Large intestine (tissue), 3 donors: ENCODE data around the gene TBC1D2B. TPM values are rescaled to one million over a fixed set of nuclear protein-coding genes. Genes with fewer than 3 reads are reported as not detected.
"Not testable (repeated sequence)": the region's sequence is repeated elsewhere in the genome, so short reads cannot be mapped to it uniquely, and the experiment has no call there.

ENCODE experiments used
- DNase-seq, 2 donors: peaks; one replicate each; pipeline versions ENCODE4 v3.0.0 to v3.0.0-alpha.2; 2013
- H3K27ac ChIP-seq: one replicate; pipeline ENCODE4 v1.5.1; 2013; ENCODE audit warnings: low read length
- H3K27me3 ChIP-seq: 2 replicates; pipeline ENCODE4 v1.6.1; 2013; ENCODE audit warnings: low read length; ENCODE audit not compliant: control insufficient read depth, insufficient read depth
- H3K36me3 ChIP-seq: 2 replicates; pipeline ENCODE4 v1.6.1; 2013; ENCODE audit warnings: low read length; ENCODE audit not compliant: control insufficient read depth, insufficient read depth
- H3K4me1 ChIP-seq: one replicate; pipeline ENCODE4 v1.6.1; 2013; ENCODE audit warnings: low read length; ENCODE audit not compliant: control insufficient read depth, insufficient read depth
- H3K4me3 ChIP-seq: one replicate; pipeline ENCODE4 v1.5.1; 2013; ENCODE audit warnings: low read length
- H3K9me3 ChIP-seq: one replicate; pipeline ENCODE4 v1.6.1; 2013; ENCODE audit warnings: mild to moderate bottlenecking, low read depth, low read length, moderate library complexity; ENCODE audit not compliant: control insufficient read depth
- WGBS: methylation state at CpG from one replicate; pipeline ENCODE4 v1.1.5; 2013; ENCODE audit warnings: low lambda C conversion rate; ENCODE audit not compliant: insufficient coverage; 5-methylcytosine and 5-hydroxymethylcytosine counted together
- polyA plus RNA-seq: library from polyadenylated mRNA; unstranded; fragments of 120-200 nt; gene quantifications from one replicate; pipeline ENCODE4 v1.2.1, GENCODE V29; 2013

The TBC1D2B gene
- polyA plus RNA-seq, 1 donor, result 44.6 TPM

DNA sequence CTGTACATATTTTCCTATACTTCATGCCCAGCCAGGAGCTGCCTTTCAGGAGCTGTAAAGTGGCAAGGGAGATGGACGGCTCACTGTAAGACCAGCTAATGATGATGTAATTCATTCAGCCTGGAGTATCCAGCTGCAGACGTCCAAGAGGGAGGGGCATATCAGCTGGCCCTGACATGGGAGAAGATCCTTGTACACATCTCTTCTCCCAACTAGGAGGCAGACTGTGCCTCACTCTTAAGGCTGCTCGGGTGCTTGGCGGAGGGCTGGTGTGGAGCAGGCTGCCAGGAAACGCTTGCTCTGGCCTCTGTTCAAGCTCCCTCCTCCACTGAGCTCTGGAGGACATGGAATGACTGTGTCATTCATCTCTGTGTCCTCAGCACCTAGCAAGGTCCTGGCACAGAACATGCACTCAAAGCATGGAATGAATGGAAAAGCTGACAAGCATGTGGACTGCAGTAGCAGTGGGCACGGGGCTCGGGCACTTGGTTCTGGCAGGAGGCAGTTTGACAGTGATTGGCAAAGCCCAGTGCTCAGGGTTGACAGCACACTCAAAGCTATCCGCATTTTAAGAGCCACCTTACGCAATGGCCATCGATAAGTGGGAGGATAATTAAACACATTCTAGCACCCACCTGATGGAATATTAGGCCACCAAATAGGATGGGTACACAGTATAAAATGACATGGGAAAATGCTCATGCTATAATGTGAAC is 72.4 kb downstream of the TBC1D2B start:
- Histone ChIP-seq H3K4me3 (no peak overlapping the region), H3K27ac (peak overlapping the region; percentile 3), H3K36me3 (peaks cover 90% of the 10 kb centered on the region), H3K9me3 (no peaks in the 10 kb centered on the region), H3K4me1 (peaks cover 4% of the 10 kb centered on the region), H3K27me3 (no peaks in the 10 kb centered on the region)
- 94% methylated on average over 3 of the region's 10 CpGs for WGBS
- DNase-seq, result peak; percentile 54 to 64

DNA sequence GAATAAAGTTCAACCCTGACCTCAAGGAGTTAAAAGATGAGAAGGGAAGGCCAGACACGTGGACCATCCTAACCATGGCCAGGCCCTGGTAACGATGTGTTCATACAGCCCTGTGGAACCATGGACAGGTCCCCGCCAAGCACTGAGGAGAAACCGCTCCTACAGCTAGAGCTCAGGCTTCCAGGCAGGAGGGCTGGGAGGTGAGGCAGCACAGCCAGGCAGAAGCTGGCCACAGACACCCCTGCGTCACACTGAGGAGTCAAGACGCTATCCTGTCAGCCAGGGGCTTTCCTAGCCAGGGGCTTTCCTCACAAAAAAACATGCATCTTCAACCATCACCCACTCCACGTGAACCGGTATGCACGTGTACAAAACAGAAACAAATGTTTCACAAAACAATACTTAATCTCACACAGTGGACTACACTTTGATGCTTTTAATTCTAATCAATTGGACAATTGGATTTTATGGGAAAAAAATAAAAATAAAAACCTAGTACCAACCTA is 73.2 kb downstream of the TBC1D2B start:
- no peak for DNase-seq
- H3K27ac ChIP-seq, result no peak overlapping the region
- H3K9me3 ChIP-seq, result no peaks in the 10 kb centered on the region
- peaks cover 94% of the 10 kb centered on the region for H3K36me3 ChIP-seq
- peaks cover 4% of the 10 kb centered on the region for H3K4me1 ChIP-seq
- no peaks in the 10 kb centered on the region for H3K27me3 ChIP-seq
- no peak overlapping the region for H3K4me3 ChIP-seq
- no CpG with 5 or more reads among the region's 9 CpGs for WGBS

DNA sequence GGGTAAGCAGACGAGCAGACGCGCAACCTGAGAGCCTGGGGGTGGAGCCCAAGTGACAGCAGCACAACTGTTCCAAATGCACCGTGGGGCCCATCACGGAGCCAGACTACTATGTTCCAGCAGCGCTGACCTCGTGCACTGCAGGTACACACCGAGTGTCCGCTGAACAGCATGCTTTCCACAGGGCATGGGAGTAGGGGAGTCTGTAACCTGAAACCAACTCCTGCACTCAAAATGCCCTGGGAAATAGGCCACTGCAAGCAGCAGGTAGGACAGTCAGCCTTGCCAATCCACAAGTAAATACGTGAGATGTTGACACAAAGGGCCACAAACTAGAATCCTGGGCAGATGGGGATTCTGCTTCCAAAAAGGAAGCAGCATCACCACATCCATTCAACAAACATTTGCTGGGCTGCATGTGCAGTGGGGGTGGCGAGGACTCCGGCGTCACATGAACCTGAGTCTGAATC is 73.9 kb downstream of the TBC1D2B start:
- Histone ChIP-seq H3K9me3 (no peaks in the 10 kb centered on the region), H3K4me3 (no peak overlapping the region), H3K27ac (no peak overlapping the region), H3K36me3 (peaks cover 92% of the 10 kb centered on the region), H3K4me1 (peaks cover 4% of the 10 kb centered on the region), H3K27me3 (no peaks in the 10 kb centered on the region)
- no CpG with 5 or more reads among the region's 13 CpGs for WGBS
- DNase-seq, result peak in 1 of 2 donors; percentile 27

DNA sequence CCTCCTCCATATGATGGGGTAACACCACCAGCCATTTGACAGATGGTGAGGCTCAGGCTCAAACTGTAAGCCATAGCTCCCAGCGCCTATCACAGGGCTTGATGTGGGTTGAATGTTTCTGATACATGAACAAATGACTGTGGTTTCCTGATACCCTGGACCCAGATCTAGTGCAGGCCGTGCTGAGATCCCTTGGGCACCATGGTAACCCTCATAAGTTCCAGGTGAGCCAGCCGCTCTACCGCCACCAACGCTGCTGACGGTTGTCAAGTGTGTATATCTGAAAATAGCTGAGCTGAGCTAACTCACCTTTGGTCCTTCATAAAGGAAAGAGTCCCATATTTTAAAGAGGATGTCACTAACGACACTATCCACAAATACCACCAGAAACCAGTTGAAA is 74.5 kb downstream of the TBC1D2B start:
- 50% methylated on average over 1 of the region's 7 CpGs for WGBS
- no peaks in the 10 kb centered on the region for H3K27me3 ChIP-seq
- no peak overlapping the region for H3K27ac ChIP-seq
- DNase-seq, result no peak
- peaks cover 4% of the 10 kb centered on the region for H3K4me1 ChIP-seq
- H3K36me3 ChIP-seq, result peaks cover 92% of the 10 kb centered on the region
- H3K9me3 ChIP-seq, result no peaks in the 10 kb centered on the region
- H3K4me3 ChIP-seq, result no peak overlapping the region

DNA sequence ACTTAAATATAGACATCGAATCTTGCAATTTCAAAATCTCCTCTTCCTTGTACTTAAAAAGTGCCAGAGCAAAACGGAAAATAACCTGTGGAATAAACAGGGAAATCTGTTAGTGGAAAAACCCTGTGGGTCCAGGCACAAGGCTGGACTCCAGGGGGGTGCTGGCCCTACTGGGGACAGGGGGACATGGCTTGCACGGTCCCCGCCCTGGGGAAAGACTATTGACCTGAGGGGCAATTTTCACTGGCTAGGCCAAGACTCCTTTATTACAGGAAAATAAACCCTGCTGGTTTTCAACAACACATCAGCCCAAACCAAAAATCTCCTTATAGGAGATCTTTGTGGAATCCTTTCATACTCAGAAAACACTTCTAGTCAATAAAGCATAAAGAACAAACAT is 75.9 kb downstream of the TBC1D2B start:
- no CpG with 5 or more reads among the region's 4 CpGs for WGBS
- Histone ChIP-seq H3K4me1 (peaks cover 4% of the 10 kb centered on the region), H3K4me3 (no peak overlapping the region), H3K27ac (no peak overlapping the region), H3K36me3 (peaks cover 88% of the 10 kb centered on the region), H3K9me3 (no peaks in the 10 kb centered on the region), H3K27me3 (no peaks in the 10 kb centered on the region)
- DNase-seq, result no peak

DNA sequence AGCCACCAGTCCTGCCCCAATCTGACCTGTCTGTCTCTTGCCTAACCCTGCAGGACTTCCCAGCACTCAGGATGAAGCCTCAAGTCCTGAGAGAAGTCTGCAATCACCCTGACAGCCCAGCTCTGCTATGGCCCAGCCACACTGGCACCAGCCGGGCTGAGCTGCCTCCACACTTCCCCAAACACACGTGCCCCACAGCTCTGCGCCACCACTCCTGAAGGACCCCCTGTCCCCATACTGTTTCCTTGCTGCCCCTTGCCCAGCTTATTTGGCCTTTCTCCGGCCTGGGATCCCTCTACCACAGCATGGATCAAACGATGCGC is 76.6 kb downstream of the TBC1D2B start:
- no CpG with 5 or more reads among the region's 6 CpGs for whole genome bisulfite sequencing

DNA sequence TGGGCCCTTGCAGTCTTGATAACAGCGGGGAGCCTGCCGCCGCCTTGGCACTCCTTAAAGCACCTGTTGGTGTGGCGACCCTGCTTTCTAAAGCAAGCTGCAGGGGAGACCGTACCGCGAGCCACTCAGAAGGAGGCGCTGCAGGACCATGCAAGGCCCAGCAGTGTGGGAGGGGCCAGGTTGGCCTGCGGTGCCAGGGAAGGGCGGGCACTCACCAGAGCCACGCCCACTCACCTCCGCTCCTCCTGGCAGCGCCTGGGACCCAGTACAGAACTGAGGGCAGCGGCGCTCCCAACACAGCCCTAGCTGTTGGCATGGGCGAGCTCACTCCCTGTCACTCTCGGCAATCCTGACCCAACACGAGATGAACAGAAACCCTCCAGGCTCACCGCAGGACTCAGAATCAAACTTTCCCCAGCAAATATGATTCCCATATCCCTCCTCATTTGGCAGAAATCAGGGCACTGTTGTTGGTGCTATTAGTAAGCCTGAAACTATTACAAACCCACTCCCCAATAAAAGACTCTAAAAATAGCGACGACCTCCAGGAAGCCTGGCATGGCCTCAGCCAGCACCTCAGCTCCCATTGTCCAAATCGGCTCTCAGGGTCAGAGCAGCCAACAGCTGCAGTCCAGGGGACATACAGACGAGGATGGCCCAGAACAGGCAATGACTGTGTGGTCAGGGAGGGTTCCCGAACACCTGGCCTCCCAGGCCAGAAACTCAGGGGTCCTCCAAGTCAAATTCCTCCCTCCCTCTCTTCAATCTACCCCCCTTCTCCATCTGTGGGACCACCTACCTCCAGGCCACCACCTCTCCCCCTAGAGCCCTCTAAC is 77.2 kb downstream of the TBC1D2B start:
- H3K27ac ChIP-seq, result no peak overlapping the region
- no CpG with 5 or more reads among the region's 24 CpGs for WGBS
- no peaks in the 10 kb centered on the region for H3K27me3 ChIP-seq
- no peaks in the 10 kb centered on the region for H3K9me3 ChIP-seq
- peak; percentile 69 to 81 for DNase-seq
- no peak overlapping the region for H3K4me3 ChIP-seq
- peaks cover 86% of the 10 kb centered on the region for H3K36me3 ChIP-seq
- H3K4me1 ChIP-seq, result peaks cover 4% of the 10 kb centered on the region

More for the DNA sequence above, 76.6 kb downstream of the TBC1D2B start:
- Histone ChIP-seq H3K9me3 (no peaks in the 10 kb centered on the region), H3K36me3 (peaks cover 87% of the 10 kb centered on the region), H3K4me3 (no peak overlapping the region), H3K4me1 (peaks cover 4% of the 10 kb centered on the region), H3K27ac (no peak overlapping the region), H3K27me3 (no peaks in the 10 kb centered on the region)
- no peak for DNase-seq

DNA sequence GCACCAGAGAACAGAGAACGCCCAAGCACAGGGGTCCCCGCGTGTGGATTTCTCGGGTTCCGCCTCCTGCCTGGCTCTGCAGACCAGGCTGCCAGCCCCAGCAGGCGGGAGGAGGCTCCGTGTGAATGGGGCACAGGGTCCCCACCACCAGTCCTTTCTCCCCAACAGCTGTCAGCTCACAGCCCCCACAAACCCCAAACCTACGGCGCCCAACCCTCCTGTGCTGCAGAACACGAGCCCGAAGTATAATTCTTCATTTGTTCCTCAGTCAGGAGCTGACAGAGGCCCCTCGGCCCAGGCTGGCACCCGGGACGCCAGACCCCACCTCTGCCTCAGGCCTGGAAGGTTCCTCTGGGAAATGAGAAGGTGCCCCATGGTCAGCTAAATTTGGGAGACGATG is 78.0 kb downstream of the TBC1D2B start:
- Histone ChIP-seq H3K36me3 (peaks cover 79% of the 10 kb centered on the region), H3K27ac (no peak overlapping the region), H3K4me1 (peaks cover 4% of the 10 kb centered on the region), H3K4me3 (no peak overlapping the region), H3K9me3 (no peaks in the 10 kb centered on the region), H3K27me3 (no peaks in the 10 kb centered on the region)
- DNase-seq, result no peak
- WGBS, result no CpG with 5 or more reads among the region's 15 CpGs

DNA sequence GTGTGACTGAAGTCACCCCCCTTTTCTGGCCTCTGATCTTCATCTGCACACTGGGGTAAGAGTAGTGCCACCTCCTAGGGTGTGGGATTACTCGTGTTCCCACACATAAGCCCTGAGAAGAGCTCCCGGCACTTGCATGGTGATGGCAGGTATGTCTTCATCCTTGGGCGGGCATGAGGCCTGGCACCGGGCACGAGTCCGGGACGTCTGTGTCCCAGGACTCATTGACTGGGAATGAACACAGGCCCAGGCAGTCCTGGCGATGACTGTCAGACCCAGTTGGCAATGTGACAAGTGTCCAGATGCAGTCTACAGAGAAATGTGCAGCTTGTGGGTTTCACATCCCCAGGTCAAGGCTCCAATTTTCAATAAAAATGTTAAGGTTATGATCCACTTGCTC is 78.9 kb downstream of the TBC1D2B start:
- no peaks in the 10 kb centered on the region for H3K4me1 ChIP-seq
- no peak overlapping the region for H3K4me3 ChIP-seq
- peaks cover 77% of the 10 kb centered on the region for H3K36me3 ChIP-seq
- DNase-seq, result no peak
- H3K27ac ChIP-seq, result no peak overlapping the region
- WGBS, result no CpG with 5 or more reads among the region's 8 CpGs
- no peaks in the 10 kb centered on the region for H3K27me3 ChIP-seq
- H3K9me3 ChIP-seq, result no peaks in the 10 kb centered on the region

DNA sequence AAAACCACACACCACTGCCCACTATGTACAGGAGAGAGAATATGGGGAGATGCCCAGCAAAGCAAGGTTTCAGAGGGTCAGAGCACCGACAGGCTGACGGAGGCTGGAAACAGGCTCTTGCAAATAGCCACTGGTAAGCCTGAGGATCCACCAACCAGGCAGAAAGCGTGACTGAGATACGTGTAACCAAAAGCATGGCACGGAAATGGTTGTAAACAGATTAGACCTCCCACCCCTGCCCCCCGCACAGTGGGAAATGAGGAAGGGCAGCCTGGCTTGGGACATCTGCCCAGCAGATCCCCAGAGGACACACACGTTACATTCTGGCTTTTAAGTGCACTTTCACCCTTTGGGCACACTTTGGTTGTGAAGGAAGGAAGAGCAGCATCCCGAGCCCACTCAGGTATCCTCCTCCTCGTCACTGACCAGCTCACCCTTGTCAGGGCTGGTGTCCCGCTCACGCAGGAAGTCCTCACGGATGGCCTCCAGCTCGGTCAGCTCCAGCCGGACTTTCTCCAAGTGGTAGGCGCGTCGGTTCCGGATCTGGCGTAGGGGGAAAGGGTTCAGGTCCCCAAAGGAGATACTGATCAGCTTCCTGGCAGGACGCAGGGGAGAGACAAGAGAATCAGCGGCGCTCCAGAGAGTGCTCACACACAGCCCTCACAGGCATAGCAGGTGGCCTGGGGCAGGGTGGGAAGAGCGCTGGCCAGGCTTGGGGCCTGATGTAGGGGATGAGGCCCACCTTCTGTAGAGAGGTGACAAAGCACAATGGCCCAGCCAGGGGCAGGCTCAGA is 79.6 kb downstream of the TBC1D2B start:
- WGBS, result no CpG with 5 or more reads among the region's 23 CpGs
- peaks cover 75% of the 10 kb centered on the region for H3K36me3 ChIP-seq
- H3K9me3 ChIP-seq, H3K27ac ChIP-seq, H3K4me1 ChIP-seq, H3K27me3 ChIP-seq, DNase-seq, H3K4me3 ChIP-seq: not testable (repeated sequence)
